Measurements from ENCODE around the gene UBE2J2. TPM values are rescaled to one million over a fixed set of nuclear protein-coding genes. Genes with fewer than 3 reads are reported as not detected.

UBE2J2 gene
- total and polyA plus RNA-seq, 2 experiments from 2014 or later, result 47.1 to 70.2 TPM

DNA sequence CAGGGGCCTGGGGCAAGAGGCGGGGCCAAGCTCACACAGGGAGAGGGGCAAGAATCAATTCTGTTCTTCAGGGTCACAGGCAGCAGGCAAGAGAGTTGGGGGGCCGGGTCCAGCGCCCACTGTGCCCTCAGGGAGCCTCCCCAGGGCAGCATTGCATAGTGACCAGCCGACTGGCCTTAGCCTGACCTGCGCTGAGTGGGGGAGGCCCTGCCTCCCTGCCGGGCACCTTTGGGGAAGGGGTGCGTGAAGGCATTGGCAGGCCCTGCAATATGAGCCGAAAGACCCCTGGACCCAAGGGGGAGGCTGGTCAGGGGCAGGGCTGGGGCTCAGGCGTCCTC, 18.8 kb upstream of the UBE2J2 start:
- H3K4me2 ChIP-seq, result no peak overlapping the region

More for the DNA sequence above, 18.8 kb upstream of the UBE2J2 start:
- Histone ChIP-seq H3K4me1 (ENCODE audit: insufficient read depth) (no peaks in the 10 kb centered on the region), H4K20me1 (replicated peaks; ENCODE audit: insufficient read depth) (no peaks in the 10 kb centered on the region), H3K4me3 (no peak overlapping the region), H3K9me2 (ENCODE audit: insufficient read depth) (no peaks in the 10 kb centered on the region), H3F3A (replicated peaks; ENCODE audit: low read depth) (0 out of 2 replicates have a peak, but pooled peaks cover 9% of the 10 kb centered on the region), H3K36me3 (ENCODE audit: insufficient read depth) (no peaks in the 10 kb centered on the region), H3K27ac (ENCODE audit: low read depth) (no peak overlapping the region), H2AFZ (no peak overlapping the region), H3K79me2 (replicated peaks; ENCODE audit: insufficient read depth) (no peaks in the 10 kb centered on the region), H3K27me3 (ENCODE audit: insufficient read depth) (no peaks in the 10 kb centered on the region)
- H3K9me3 Mint-ChIP-seq, result peaks cover 3% of the 10 kb centered on the region; the same call in 2 of the 3 replicates
- no peak for ATAC-seq
- H3K27ac Mint-ChIP-seq, result no peak overlapping the region
- no peak for DNase-seq (ENCODE audit: low spot score)
- no peak overlapping the region for H3K4me3 Mint-ChIP-seq
- H3K27me3 Mint-ChIP-seq (ENCODE audit: insufficient read depth, low read depth, poor library complexity), result peaks cover 11% of the 10 kb centered on the region
- peaks cover 4% of the 10 kb centered on the region; the same call in 1 of the 3 replicates for H3K4me1 Mint-ChIP-seq
- H3K36me3 Mint-ChIP-seq (ENCODE audit: low read depth), result no peaks in the 10 kb centered on the region
- no peak for TF ChIP-seq CTCF (conservative IDR thresholded peaks at IDR 0.05; ENCODE audit: low read depth in 2 of 2)
- TF ChIP-seq, protein P1, sequence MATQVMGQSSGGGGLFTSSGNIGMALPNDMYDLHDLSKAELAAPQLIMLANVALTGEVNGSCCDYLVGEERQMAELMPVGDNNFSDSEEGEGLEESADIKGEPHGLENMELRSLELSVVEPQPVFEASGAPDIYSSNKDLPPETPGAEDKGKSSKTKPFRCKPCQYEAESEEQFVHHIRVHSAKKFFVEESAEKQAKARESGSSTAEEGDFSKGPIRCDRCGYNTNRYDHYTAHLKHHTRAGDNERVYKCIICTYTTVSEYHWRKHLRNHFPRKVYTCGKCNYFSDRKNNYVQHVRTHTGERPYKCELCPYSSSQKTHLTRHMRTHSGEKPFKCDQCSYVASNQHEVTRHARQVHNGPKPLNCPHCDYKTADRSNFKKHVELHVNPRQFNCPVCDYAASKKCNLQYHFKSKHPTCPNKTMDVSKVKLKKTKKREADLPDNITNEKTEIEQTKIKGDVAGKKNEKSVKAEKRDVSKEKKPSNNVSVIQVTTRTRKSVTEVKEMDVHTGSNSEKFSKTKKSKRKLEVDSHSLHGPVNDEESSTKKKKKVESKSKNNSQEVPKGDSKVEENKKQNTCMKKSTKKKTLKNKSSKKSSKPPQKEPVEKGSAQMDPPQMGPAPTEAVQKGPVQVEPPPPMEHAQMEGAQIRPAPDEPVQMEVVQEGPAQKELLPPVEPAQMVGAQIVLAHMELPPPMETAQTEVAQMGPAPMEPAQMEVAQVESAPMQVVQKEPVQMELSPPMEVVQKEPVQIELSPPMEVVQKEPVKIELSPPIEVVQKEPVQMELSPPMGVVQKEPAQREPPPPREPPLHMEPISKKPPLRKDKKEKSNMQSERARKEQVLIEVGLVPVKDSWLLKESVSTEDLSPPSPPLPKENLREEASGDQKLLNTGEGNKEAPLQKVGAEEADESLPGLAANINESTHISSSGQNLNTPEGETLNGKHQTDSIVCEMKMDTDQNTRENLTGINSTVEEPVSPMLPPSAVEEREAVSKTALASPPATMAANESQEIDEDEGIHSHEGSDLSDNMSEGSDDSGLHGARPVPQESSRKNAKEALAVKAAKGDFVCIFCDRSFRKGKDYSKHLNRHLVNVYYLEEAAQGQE (IDR thresholded peaks at IDR 0.05; ENCODE audit: unreplicated experiment), result no peak
- no peak for TF ChIP-seq ZNF114 (CRISPR knock-in tag; IDR thresholded peaks at IDR 0.05)
- no peak for TF ChIP-seq ETS1 (IDR thresholded peaks at IDR 0.05)
- TF ChIP-seq POLR2AphosphoS5 (IDR thresholded peaks at IDR 0.05; ENCODE audit: low read depth), result no peak
- TF ChIP-seq JUNB (IDR thresholded peaks at IDR 0.05; ENCODE audit: unreplicated experiment), result no peak
- TF ChIP-seq EZH2phosphoT487 (IDR thresholded peaks at IDR 0.05; ENCODE audit: unreplicated experiment), result no peak
- no peak for TF ChIP-seq STAT1 (IDR thresholded peaks at IDR 0.05; ENCODE audit: unreplicated experiment)
- no peak for TF ChIP-seq CREB1 (CRISPR knock-in tag; IDR thresholded peaks at IDR 0.05; ENCODE audit: low read depth)
- TF ChIP-seq EZH2 (IDR thresholded peaks at IDR 0.05; ENCODE audit: low read depth, unreplicated experiment), result no peak
- no peak for TF ChIP-seq ZNF331 (CRISPR knock-in tag; IDR thresholded peaks at IDR 0.05; ENCODE audit: low read depth)
- TF ChIP-seq NANOG (IDR thresholded peaks at IDR 0.05; ENCODE audit: borderline replicate concordance), result no peak
- TF ChIP-seq ZNF462 (CRISPR knock-in tag; IDR thresholded peaks at IDR 0.05), result no peak

Measured in GM23338 (cell line).